ENCODE data around the gene TMEM182. TPM values are rescaled to one million over a fixed set of nuclear protein-coding genes. Genes with fewer than 3 reads are reported as not detected.

TMEM182 gene
- total RNA-seq, 4 donors from 2014 or later, result 6.1 to 15.2 (median 8.0) TPM

GRCh38 chr2:102797486-102797885, 35.7 kb downstream of the TMEM182 start:
- intact Hi-C loops (cut with DNase I; ENCODE audit: low total_unique reads) (no loop called here), in situ Hi-C loops (cut with MboI; ENCODE audit: low sequenced_read_pairs in 4 of 4) (no loop called here)
- no peak for ATAC-seq
- Histone ChIP-seq H3K27me3 (no peaks in the 10 kb centered on the region), H3K9me3 (no peaks in the 10 kb centered on the region), H3K4me3 (no peak overlapping the region), H3K27ac (peak overlapping the region in 3 of 4 donors; percentile 55 to 86 (median 84)), H3K36me3 (peaks cover 0 to 9% of the 10 kb centered on the region in 2 donors), H3K4me1 (peaks cover 32 to 37% of the 10 kb centered on the region in 2 donors)
- TF ChIP-seq CTCF (IDR thresholded peaks at IDR 0.05 in 4 of 5, conservative IDR thresholded peaks at IDR 0.05 in 1 of 5) (no peak), POLR2A (IDR thresholded peaks at IDR 0.05) (no peak)
- no peak for DNase-seq

DNA sequence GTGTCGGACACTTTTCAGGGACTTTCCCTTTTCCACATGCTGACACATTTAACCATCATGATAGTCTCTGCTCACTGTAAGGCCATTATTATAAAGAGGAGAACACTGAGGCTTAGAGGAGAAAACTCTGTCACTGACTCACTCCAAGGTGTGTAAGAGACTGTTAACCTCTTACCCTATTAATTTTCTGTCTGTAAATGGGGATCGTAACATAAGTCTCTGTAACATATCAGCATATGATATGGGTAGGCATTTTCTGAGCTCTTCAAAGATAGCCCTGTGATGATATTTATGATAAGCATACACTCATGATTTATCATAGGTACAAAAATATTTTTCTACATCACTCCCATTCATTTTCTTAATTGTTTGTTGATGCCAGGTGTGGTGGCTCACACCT, 36.4 kb downstream of the TMEM182 start:
- Histone ChIP-seq H3K9me3 (no peaks in the 10 kb centered on the region), H3K4me1 (peaks cover 33 to 39% of the 10 kb centered on the region in 2 donors), H3K4me3 (no peak overlapping the region), H3K27me3 (no peaks in the 10 kb centered on the region), H3K27ac (peak overlapping the region in 3 of 4 donors; percentile 55 to 86 (median 84)), H3K36me3 (peaks cover 0 to 9% of the 10 kb centered on the region in 2 donors)
- in situ Hi-C loops (cut with MboI; ENCODE audit: low sequenced_read_pairs in 4 of 4) (no loop called here), intact Hi-C loops (cut with DNase I; ENCODE audit: low total_unique reads) (no loop called here)
- DNase-seq (no peak), ATAC-seq (no peak)
- TF ChIP-seq POLR2A (IDR thresholded peaks at IDR 0.05), result no peak
- TF ChIP-seq CTCF (IDR thresholded peaks at IDR 0.05 in 4 of 5, conservative IDR thresholded peaks at IDR 0.05 in 1 of 5), result no peak

- Histone ChIP-seq H3K27ac (peak overlapping the region; percentile 72 to 86 (median 79)), H3K9me3 (no peaks in the 10 kb centered on the region), H3K27me3 (no peaks in the 10 kb centered on the region), H3K4me1 (peaks cover 39 to 46% of the 10 kb centered on the region in 2 donors), H3K36me3 (peaks cover 0 to 9% of the 10 kb centered on the region in 2 donors), H3K4me3 (no peak overlapping the region)
- intact Hi-C loops (cut with DNase I; ENCODE audit: low total_unique reads), result no loop called here
- in situ Hi-C loops (cut with MboI; ENCODE audit: low sequenced_read_pairs in 4 of 4), result loop anchor here in 3 of 4 donors (5.0 to 10.0 kb wide), 3 partner anchors 44 to 49 kb away; no protein-coding TSS in a partner anchor
- DNase-seq (peak in 1 of 2 donors; percentile 35), ATAC-seq (no peak)
- no peak for TF ChIP-seq CTCF (IDR thresholded peaks at IDR 0.05 in 4 of 5, conservative IDR thresholded peaks at IDR 0.05 in 1 of 5)
These were observed 39.4 kb downstream of the TMEM182 start for GRCh38 chr2:102801098-102801718.

- in situ Hi-C loops (cut with MboI; ENCODE audit: low sequenced_read_pairs in 4 of 4), result loop anchor here in 3 of 4 donors (5.0 to 10.0 kb wide), 3 partner anchors 45 to 50 kb away; no protein-coding TSS in a partner anchor
These were observed 40.2 kb downstream of the TMEM182 start for GRCh38 chr2:102801858-102802699.

More at GRCh38 chr2:102801858-102802699, 40.2 kb downstream of the TMEM182 start:
- peak; percentile 52 to 54 for DNase-seq
- Histone ChIP-seq H3K4me1 (peaks cover 38 to 44% of the 10 kb centered on the region in 2 donors), H3K27ac (peak overlapping the region; percentile 72 to 86 (median 79)), H3K9me3 (no peaks in the 10 kb centered on the region), H3K27me3 (no peaks in the 10 kb centered on the region), H3K4me3 (no peak overlapping the region), H3K36me3 (peaks cover 0 to 9% of the 10 kb centered on the region in 2 donors)
- ATAC-seq, result peak; percentile 36 to 56
- intact Hi-C loops (cut with DNase I; ENCODE audit: low total_unique reads), result no loop called here
- TF ChIP-seq POLR2A (IDR thresholded peaks at IDR 0.05) (no peak), CTCF (IDR thresholded peaks at IDR 0.05 in 4 of 5, conservative IDR thresholded peaks at IDR 0.05 in 1 of 5) (no peak)

Data from gastrocnemius medialis (tissue), 4 donors.